GM12891 (cell line): Measurements from ENCODE around the gene SOWAHA.

ENCODE experiments used
- POLR2A ChIP-seq: IDR thresholded peaks from 2 replicates; pipeline ENCODE4 v1.6.1; 2011; ENCODE audit warnings: low read depth, low read length, control low read depth
- POLR2AphosphoS5 ChIP-seq: IDR thresholded peaks from 2 replicates; pipeline ENCODE4 v1.6.1; 2011; ENCODE audit warnings: low read depth, low read length, control low read depth
- TAF1 ChIP-seq: IDR thresholded peaks from 2 replicates; pipeline ENCODE4 v1.6.1; 2011; ENCODE audit warnings: low read depth, low read length, control low read depth

GRCh38 chr5:132764051-132764450 is 49.1 kb upstream of the SOWAHA start:
- TF ChIP-seq TAF1 (no peak), POLR2A (no peak), POLR2AphosphoS5 (no peak)
